Left cardiac atrium (tissue), 2 donors: ENCODE measurements around the gene SYT1. TPM values are rescaled to one million over a fixed set of nuclear protein-coding genes. Genes with fewer than 3 reads are reported as not detected.

Experiments used
- microRNA-seq, 2 donors: library from miRNA; unstranded; fragments of <30 nt; microRNA quantifications; one replicate each; pipeline ENCODE4 v1.2.0, GENCODE V29; 2020
- total RNA-seq, 2 donors: library from RNA; stranded (reverse); fragmentation: NEBNext Ultra II Directional; extraction: Animal tissue kit (Norgen Biotek cat#: 25700); gene quantifications; one replicate each; pipeline ENCODE4 v1.2.1, GENCODE V29; 2021
- donor health status: DM: no; HTN: yes; CAD: no; lungs with severe emphysema.
- donor health status: DM: yes; HTN: yes; CAD: no.

SYT1 gene
- total RNA-seq, 2 donors from 2014 or later = 0.68 to 1.5 TPM

Small RNA genes within 50 kb of the gene (microRNA-seq; reads per million reads assigned to microRNA genes)
- 0 reads per million in 2 donors for gene MIR1252
